Measurements from ENCODE around the gene XPO5. TPM values are rescaled to one million over a fixed set of nuclear protein-coding genes. Genes with fewer than 3 reads are reported as not detected.
"Not testable (repeated sequence)": the region's sequence is repeated elsewhere in the genome, so short reads cannot be mapped to it uniquely, and the experiment has no call there.

The XPO5 gene
- total and polyA plus RNA-seq, 7 experiments from 2014 or later, result 9.3 to 107 (median 39.9) TPM

- H3K4me3 Mint-ChIP-seq, result no peak overlapping the region
- no peak for ATAC-seq
- H3K9me3 ChIP-seq (ENCODE audit: control insufficient read depth in 2 of 3, low read length in 3 of 3), result no peaks in the 10 kb centered on the region
- POLR2A ChIA-PET, result no interaction called here
- intact Hi-C loops (cut with micrococcal nuclease), result no loop called here
- no peaks in the 10 kb centered on the region for H3K4me1 Mint-ChIP-seq
- peaks cover 11 to 92% (median 21%) of the 10 kb centered on the region in 3 experiments for H3K36me3 ChIP-seq (ENCODE audit: control insufficient read depth in 2 of 3, insufficient read depth in 3 of 3, low read length in 3 of 3)
- H3K4me1 ChIP-seq (ENCODE audit: control insufficient read depth in 2 of 2, insufficient read depth in 2 of 2, low read length in 2 of 2), result no peaks in the 10 kb centered on the region
- H3K9me3 Mint-ChIP-seq, result no peaks in the 10 kb centered on the region
- DNase-seq, result no peak
- CTCF ChIA-PET, result interaction anchor here (0.7 kb wide), 1 partner anchor 16 kb away, joined by 3 read pairs; no protein-coding TSS in a partner anchor
- peak overlapping the region in 2 of 9 donors; percentile 36 to 42 for H3K27ac Mint-ChIP-seq
- H3K27me3 Mint-ChIP-seq, result no peaks in the 10 kb centered on the region
- no peak overlapping the region for H3K27ac ChIP-seq (ENCODE audit: low read depth, low read length)
- peaks cover 16 to 61% (median 29%) of the 10 kb centered on the region in 5 donors for H3K36me3 Mint-ChIP-seq
- H3K27me3 ChIP-seq (ENCODE audit: control insufficient read depth in 2 of 2, insufficient read depth in 2 of 2, low read length in 2 of 2), result no peaks in the 10 kb centered on the region
- H3K4me3 ChIP-seq (ENCODE audit: low read length), result no peak overlapping the region
Observed at GRCh38 chr6:43547222-43547621, 28.6 kb downstream of the XPO5 start.

- Mint-ChIP-seq H3K27me3 (no peaks in the 10 kb centered on the region), H3K27ac (no peak overlapping the region), H3K4me3 (no peak overlapping the region), H3K36me3 (peaks cover 9 to 58% (median 24%) of the 10 kb centered on the region in 5 donors), H3K4me1 (no peaks in the 10 kb centered on the region), H3K9me3 (no peaks in the 10 kb centered on the region)
- H3K27ac ChIP-seq (ENCODE audit: low read depth, low read length), result no peak overlapping the region
- no peaks in the 10 kb centered on the region for H3K9me3 ChIP-seq (ENCODE audit: control insufficient read depth in 2 of 3, low read length in 3 of 3)
- H3K36me3 ChIP-seq (ENCODE audit: control insufficient read depth in 2 of 3, insufficient read depth in 3 of 3, low read length in 3 of 3), result peaks cover 4 to 84% (median 18%) of the 10 kb centered on the region in 3 experiments
- DNase-seq (no peak), ATAC-seq (no peak)
- CTCF ChIA-PET, result interaction anchor here (0.6 kb wide), 1 partner anchor 194 kb away, joined by 3 read pairs; no protein-coding TSS in a partner anchor
- H3K27me3 ChIP-seq (ENCODE audit: control insufficient read depth in 2 of 2, insufficient read depth in 2 of 2, low read length in 2 of 2), result no peaks in the 10 kb centered on the region
- intact Hi-C loops (cut with micrococcal nuclease), result no loop called here
- H3K4me1 ChIP-seq (ENCODE audit: control insufficient read depth in 2 of 2, insufficient read depth in 2 of 2, low read length in 2 of 2), result no peaks in the 10 kb centered on the region
- POLR2A ChIA-PET, result no interaction called here
- H3K4me3 ChIP-seq (ENCODE audit: low read length), result no peak overlapping the region
Observed at GRCh38 chr6:43544461-43544860, 31.4 kb downstream of the XPO5 start.

- Mint-ChIP-seq H3K4me3 (no peak overlapping the region), H3K4me1 (no peaks in the 10 kb centered on the region), H3K27ac (peak overlapping the region in 3 of 9 donors; percentile 5 to 61 (median 18)), H3K27me3 (no peaks in the 10 kb centered on the region), H3K9me3 (no peaks in the 10 kb centered on the region), H3K36me3 (peaks cover 5 to 53% (median 23%) of the 10 kb centered on the region in 5 donors)
- intact Hi-C loops (cut with micrococcal nuclease), result no loop called here
- DNase-seq (no peak), ATAC-seq (no peak)
- Histone ChIP-seq H3K27me3 (ENCODE audit: control insufficient read depth in 2 of 2, insufficient read depth in 2 of 2, low read length in 2 of 2) (no peaks in the 10 kb centered on the region), H3K27ac (ENCODE audit: low read depth, low read length) (no peak overlapping the region), H3K36me3 (ENCODE audit: control insufficient read depth in 2 of 3, insufficient read depth in 3 of 3, low read length in 3 of 3) (peaks cover 0 to 61% (median 21%) of the 10 kb centered on the region in 3 experiments), H3K4me3 (ENCODE audit: low read length) (no peak overlapping the region), H3K4me1 (ENCODE audit: control insufficient read depth in 2 of 2, insufficient read depth in 2 of 2, low read length in 2 of 2) (no peaks in the 10 kb centered on the region), H3K9me3 (ENCODE audit: control insufficient read depth in 2 of 3, low read length in 3 of 3) (no peaks in the 10 kb centered on the region)
- CTCF ChIA-PET, result interaction anchor here (0.6 to 1.1 kb wide), 2 partner anchors 12 to 1308 kb away, joined by 3 to 4 read pairs; no protein-coding TSS in a partner anchor
- POLR2A ChIA-PET, result no interaction called here
Observed at GRCh38 chr6:43541774-43542471, 33.9 kb downstream of the XPO5 start.

DNA sequence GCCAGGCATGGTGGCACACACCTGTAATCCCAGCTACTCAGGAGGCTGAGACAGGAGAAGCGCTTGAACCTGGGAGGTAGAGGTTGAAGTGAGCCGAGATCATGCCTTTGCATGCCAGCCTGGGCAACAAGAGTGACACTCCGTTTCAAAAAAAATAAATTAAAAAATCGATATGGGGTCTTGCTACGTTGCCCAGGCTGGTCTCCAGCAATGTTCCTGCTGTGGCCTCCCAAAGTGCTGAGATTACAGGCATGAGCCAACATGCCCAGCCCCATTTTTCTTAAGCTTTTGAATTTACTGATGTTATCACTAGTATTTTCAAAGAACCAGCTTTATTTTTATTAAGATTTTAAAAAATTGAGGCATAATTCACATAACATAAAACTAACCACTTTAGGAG, 35.3 kb downstream of the XPO5 start:
- H3K27ac Mint-ChIP-seq, result peak overlapping the region in 1 of 9 donors; percentile 16
- intact Hi-C loops (cut with micrococcal nuclease), result no loop called here
- CTCF ChIA-PET, result no interaction called here
- Histone ChIP-seq H3K9me3 (ENCODE audit: control insufficient read depth in 2 of 3, low read length in 3 of 3) (no peaks in the 10 kb centered on the region), H3K27ac (ENCODE audit: low read depth, low read length) (no peak overlapping the region), H3K4me3 (ENCODE audit: low read length) (no peak overlapping the region), H3K27me3 (ENCODE audit: control insufficient read depth in 2 of 2, insufficient read depth in 2 of 2, low read length in 2 of 2) (no peaks in the 10 kb centered on the region), H3K4me1 (ENCODE audit: control insufficient read depth in 2 of 2, insufficient read depth in 2 of 2, low read length in 2 of 2) (no peaks in the 10 kb centered on the region), H3K36me3 (ENCODE audit: control insufficient read depth in 2 of 3, insufficient read depth in 3 of 3, low read length in 3 of 3) (peaks cover 0 to 47% (median 16%) of the 10 kb centered on the region in 3 experiments)
- no peaks in the 10 kb centered on the region for H3K4me1 Mint-ChIP-seq
- no peak for DNase-seq
- H3K9me3 Mint-ChIP-seq, result no peaks in the 10 kb centered on the region
- no peak for ATAC-seq
- H3K27me3 Mint-ChIP-seq, result no peaks in the 10 kb centered on the region
- no peak overlapping the region for H3K4me3 Mint-ChIP-seq
- POLR2A ChIA-PET, result interaction anchor here (1.3 kb wide), 1 partner anchor 37 kb away, joined by 3 read pairs; no protein-coding TSS in a partner anchor
- H3K36me3 Mint-ChIP-seq, result peaks cover 5 to 38% (median 15%) of the 10 kb centered on the region in 5 donors

- POLR2A ChIA-PET; H3K27ac Mint-ChIP-seq; H3K4me1 Mint-ChIP-seq; H3K4me3 ChIP-seq (ENCODE audit: low read length); H3K4me1 ChIP-seq (ENCODE audit: control insufficient read depth in 2 of 2, insufficient read depth in 2 of 2, low read length in 2 of 2); H3K4me3 Mint-ChIP-seq; H3K27me3 ChIP-seq (ENCODE audit: control insufficient read depth in 2 of 2, insufficient read depth in 2 of 2, low read length in 2 of 2); H3K27me3 Mint-ChIP-seq; H3K27ac ChIP-seq (ENCODE audit: low read depth, low read length); H3K9me3 Mint-ChIP-seq; H3K9me3 ChIP-seq (ENCODE audit: control insufficient read depth in 2 of 3, low read length in 3 of 3); CTCF ChIA-PET; DNase-seq; ATAC-seq; intact Hi-C loops (cut with micrococcal nuclease): not testable (repeated sequence)
- H3K36me3 ChIP-seq (ENCODE audit: control insufficient read depth in 2 of 3, insufficient read depth in 3 of 3, low read length in 3 of 3), result peaks cover 0 to 37% (median 16%) of the 10 kb centered on the region in 3 experiments
- H3K36me3 Mint-ChIP-seq, result peaks cover 5 to 33% (median 15%) of the 10 kb centered on the region in 5 donors
Observed at GRCh38 chr6:43539409-43539808, 36.4 kb downstream of the XPO5 start.

DNA sequence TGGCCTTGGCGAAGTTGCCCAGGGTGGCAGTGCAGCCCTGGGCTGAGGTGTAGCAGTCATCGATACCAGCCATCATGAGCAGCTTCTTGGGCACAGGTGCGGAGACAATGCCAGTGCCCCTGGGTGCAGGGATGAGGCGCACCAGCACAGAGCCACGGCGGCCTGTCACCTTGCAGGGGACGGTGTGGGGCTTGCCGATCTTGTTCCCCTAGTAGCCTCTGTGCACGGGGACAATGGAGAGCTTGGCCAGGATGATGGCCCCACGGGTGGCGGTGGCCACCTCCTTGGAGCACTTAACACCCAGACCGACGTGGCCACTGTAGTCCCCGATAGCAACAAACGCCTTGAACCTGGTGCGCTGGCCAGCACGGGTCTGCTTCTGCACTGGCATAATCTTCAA, 36.9 kb downstream of the XPO5 start:
- H3K27ac Mint-ChIP-seq; intact Hi-C loops (cut with micrococcal nuclease); H3K9me3 ChIP-seq (ENCODE audit: control insufficient read depth in 2 of 3, low read length in 3 of 3); H3K4me1 Mint-ChIP-seq; DNase-seq; H3K27ac ChIP-seq (ENCODE audit: low read depth, low read length); POLR2A ChIA-PET; ATAC-seq; H3K4me1 ChIP-seq (ENCODE audit: control insufficient read depth in 2 of 2, insufficient read depth in 2 of 2, low read length in 2 of 2); H3K27me3 ChIP-seq (ENCODE audit: control insufficient read depth in 2 of 2, insufficient read depth in 2 of 2, low read length in 2 of 2); H3K9me3 Mint-ChIP-seq; CTCF ChIA-PET; H3K27me3 Mint-ChIP-seq; H3K4me3 Mint-ChIP-seq; H3K4me3 ChIP-seq (ENCODE audit: low read length): not testable (repeated sequence)
- H3K36me3 Mint-ChIP-seq, result peaks cover 5 to 32% (median 13%) of the 10 kb centered on the region in 5 donors
- H3K36me3 ChIP-seq (ENCODE audit: control insufficient read depth in 2 of 3, insufficient read depth in 3 of 3, low read length in 3 of 3), result peaks cover 0 to 33% (median 16%) of the 10 kb centered on the region in 3 experiments

DNA sequence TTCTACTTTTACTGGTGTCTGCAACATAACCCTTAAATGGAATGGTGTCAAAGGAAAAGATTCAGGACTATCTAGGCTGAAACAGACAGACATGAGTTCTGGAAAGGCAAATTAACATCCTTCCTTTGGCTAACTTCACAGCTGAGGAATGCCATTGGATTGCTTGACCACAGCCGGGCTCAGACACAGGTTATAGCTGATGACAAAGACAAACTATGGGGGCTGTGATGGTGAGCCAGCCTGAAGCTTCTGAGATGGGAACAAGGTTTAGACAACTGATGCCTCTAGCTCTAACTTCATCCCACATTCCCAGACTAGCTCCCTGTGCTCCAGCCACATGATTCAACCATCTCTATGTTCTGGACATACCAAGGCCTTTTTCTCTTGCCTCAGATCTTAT, 43.6 kb downstream of the XPO5 start:
- Histone ChIP-seq H3K36me3 (ENCODE audit: control insufficient read depth in 2 of 3, insufficient read depth in 3 of 3, low read length in 3 of 3) (peaks cover 14 to 60% (median 20%) of the 10 kb centered on the region in 3 experiments), H3K4me3 (ENCODE audit: low read length) (no peak overlapping the region), H3K4me1 (ENCODE audit: control insufficient read depth in 2 of 2, insufficient read depth in 2 of 2, low read length in 2 of 2) (no peaks in the 10 kb centered on the region), H3K27ac (ENCODE audit: low read depth, low read length) (no peak overlapping the region), H3K9me3 (ENCODE audit: control insufficient read depth in 2 of 3, low read length in 3 of 3) (no peaks in the 10 kb centered on the region), H3K27me3 (ENCODE audit: control insufficient read depth in 2 of 2, insufficient read depth in 2 of 2, low read length in 2 of 2) (no peaks in the 10 kb centered on the region)
- H3K4me1 Mint-ChIP-seq, result no peaks in the 10 kb centered on the region
- DNase-seq (no peak), ATAC-seq (no peak)
- no peaks in the 10 kb centered on the region for H3K27me3 Mint-ChIP-seq
- intact Hi-C loops (cut with micrococcal nuclease), result no loop called here
- no peak overlapping the region for H3K27ac Mint-ChIP-seq
- CTCF ChIA-PET, result no interaction called here
- H3K4me3 Mint-ChIP-seq, result no peak overlapping the region
- H3K36me3 Mint-ChIP-seq, result peaks cover 1 to 33% (median 13%) of the 10 kb centered on the region in 5 donors
- POLR2A ChIA-PET, result interaction anchor here (2.9 kb wide), 1 partner anchor 15 kb away, joined by 16 read pairs; the partner anchor contains the start of genes POLR1C and YIPF3
- H3K9me3 Mint-ChIP-seq, result no peaks in the 10 kb centered on the region
